HK-2 (cell line): ENCODE results near the gene MED20.

ENCODE experiments used
- DNase-seq: peaks from one replicate; pipeline ENCODE4 v3.0.0-alpha.2; 2018; ENCODE audit not compliant: unreplicated experiment

MED20 gene

GRCh38 chr6:41914343-41914742 lies 6.6 kb downstream of the MED20 start:
- DNase-seq, result no peak

GRCh38 chr6:41909727-41910126 lies 11.2 kb downstream of the MED20 start:
- DNase-seq, result no peak

GRCh38 chr6:41901882-41902519 lies 18.9 kb downstream of the MED20 start:
- DNase-seq, result peak; percentile 13

DNA sequence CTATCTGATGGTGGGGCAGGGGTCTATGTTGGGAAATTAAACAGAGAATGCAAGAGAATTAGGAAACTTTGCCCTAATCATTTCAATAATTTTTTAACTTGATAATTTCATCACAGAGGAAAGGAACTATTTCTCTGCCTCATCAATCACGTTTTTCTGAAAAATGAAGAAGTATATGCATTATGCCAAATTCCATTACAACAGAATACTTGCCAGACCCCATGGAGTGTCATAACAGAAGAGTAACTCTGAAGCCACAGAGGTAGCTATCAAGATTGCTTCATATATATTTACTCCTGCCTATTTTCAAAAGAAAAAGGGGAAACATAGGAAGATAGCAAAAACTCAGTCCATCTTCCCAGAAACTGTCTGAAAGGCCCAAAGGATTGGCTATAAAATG lies 20.1 kb downstream of the MED20 start:
- no peak for DNase-seq

DNA sequence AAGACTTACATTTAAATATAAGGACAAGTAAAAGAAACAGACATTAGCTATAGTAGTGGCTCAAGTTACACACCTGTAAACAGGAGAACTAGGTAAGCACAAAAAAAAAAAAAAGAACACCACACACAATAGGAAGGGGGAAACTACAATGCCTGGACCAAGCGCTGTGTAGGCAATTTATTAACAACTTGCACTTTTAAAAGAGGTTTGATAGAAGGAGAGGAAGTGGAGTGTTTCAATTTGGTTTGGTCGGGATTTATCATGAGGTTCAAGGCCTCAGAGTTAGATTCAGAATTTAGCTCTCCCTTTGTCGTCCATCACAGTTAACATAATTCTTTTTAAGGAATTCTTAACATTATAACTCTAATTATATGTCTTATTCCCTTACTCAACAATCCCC lies 24.7 kb downstream of the MED20 start:
- no peak for DNase-seq

GRCh38 chr6:41895300-41896233 lies 25.4 kb downstream of the MED20 start, which contains the start of gene USP49:
USP49 (minus strand) TSS chr6:41895375; CDS start chr6:41806983, 88,392 bp downstream.
- peak; percentile 89 for DNase-seq

DNA sequence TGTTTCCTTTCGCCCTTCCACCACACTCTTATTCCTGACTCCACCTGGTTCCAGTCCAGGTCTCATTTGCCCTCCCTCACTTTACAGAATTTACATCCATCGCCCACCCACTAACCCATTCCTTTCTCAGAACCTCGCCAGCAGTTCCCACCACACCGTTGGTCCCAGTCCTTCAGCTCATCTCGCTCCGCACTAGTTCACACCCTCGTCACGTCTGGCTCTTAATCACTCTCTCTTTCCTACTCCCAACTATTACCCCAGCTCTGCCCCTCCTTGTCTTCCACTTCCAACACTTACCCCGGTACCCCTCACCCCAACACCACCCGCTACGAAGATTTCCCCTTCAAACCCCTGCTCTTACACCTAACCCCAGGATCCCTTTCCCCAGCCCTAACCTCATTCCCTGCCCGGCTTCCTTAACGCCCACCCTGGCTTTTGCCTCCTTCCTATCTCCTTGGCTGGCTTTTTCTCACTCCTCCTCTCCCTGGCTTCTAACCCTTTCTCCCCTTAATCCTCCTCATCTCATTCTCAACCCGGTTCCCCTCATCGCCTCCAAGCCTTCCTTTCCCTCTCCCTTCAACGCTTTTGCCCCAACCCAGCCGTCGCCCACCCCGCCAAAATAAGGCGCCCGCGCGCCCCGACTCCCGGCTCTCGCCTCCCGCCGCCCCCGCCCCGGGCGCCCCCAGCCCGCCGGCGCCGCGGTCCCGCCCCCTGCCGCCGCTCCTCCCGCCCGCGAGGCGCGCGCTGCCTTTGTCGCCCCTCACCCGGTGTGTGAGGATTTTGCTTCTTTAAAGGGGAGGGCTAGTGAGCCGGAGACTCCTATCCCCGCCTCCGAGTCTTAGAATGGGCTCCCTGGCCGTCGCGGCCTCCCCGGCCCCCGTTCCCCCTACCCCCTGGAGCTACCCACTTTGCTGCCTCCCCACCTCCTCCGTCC lies 26.3 kb downstream of the MED20 start:
- peak; percentile 12 for DNase-seq

DNA sequence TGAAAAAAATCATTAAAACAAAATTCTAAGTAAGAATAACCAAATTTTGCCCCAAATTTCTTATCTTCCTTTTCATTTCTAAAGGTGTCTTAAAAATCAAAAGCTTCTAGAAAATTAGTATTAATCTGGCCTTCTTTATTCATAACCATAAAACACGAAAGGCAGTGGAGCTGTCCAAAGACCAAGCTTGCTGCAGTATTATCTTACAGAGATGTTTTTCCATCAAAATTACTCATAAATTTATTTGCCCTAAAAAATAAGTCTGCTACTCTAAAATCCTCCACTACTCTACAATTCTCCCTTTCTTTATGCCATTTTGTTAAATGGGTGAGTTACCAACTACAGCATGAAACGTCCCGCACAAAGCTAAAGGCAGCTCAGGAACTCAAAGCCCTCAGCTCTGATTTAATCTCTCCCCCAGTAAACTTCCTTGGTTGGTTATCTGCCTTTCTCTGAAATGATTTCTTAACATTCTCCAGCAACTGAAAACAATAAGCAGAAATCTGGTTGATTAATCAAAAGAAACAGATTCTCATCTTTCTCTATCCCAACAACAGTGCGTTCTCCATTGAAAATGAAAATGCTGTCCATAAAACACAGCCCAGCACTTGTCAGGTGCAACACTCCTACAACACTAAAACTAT lies 27.9 kb downstream of the MED20 start:
- DNase-seq, result no peak

DNA sequence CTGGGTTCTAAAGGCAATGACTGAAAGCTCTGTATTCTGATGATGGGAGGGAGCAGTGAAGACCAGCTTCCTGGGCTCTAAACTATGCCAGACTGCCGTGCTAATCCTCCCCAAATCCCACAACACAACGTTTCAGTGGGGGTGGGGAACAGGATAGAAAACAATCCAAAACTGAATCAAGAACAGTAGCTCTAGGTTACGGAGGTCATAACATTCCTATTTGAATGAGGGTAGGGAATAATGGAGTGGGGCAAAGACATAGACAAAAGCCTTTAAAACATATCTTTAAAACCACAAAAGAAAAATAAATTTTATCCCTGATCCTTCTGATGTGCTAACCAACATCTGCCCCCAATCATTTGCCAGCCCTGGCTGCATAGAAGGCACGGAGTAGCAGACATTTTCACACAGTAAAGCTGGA lies 33.6 kb downstream of the MED20 start:
- no peak for DNase-seq

DNA sequence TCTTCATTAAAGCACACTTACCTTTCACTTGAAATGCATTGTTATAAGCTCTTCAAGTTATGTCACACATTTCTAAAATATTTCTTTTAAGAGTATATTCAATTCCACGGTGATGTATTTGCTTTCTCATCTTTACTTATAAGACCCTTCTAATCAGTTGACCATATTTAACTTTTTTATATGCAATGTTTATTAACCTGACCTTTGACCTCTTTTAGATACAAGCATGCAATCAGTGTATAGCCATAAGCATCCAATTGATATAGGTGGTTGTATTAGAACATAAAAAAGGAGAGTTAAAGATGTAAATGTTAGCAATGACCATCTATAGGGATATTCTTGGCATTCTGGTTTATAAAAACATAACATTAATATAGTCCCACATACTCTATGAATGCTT lies 35.0 kb downstream of the MED20 start:
- no peak for DNase-seq

GRCh38 chr6:41884957-41885356 lies 36.0 kb downstream of the MED20 start:
- DNase-seq, result no peak

- DNase-seq, result no peak
Observed at GRCh38 chr6:41881506-41881905, 39.4 kb downstream of the MED20 start.

DNA sequence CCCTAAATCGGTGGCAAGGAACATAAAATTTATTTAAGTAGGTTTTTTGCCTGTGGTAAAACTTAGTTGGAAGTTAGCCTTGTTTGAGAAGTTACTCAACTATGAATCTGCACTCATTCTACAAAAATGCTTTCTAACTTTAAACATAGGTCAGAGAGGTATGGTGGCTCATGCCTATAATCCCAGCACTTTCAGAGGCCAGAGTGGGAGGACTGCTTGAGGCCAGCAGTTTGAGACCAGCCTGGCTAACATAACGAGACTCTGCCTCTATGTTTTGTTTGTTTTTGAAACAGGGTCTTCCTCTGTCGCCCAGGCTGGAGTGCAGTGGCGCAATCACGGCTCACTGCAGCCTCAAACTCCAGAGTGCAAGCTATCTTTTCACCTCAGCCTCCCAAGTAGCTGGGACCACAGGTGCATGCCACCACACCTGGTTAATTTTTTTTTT lies 42.0 kb downstream of the MED20 start:
- no peak for DNase-seq

GRCh38 chr6:41878246-41878645 lies 42.7 kb downstream of the MED20 start:
- DNase-seq, result no peak

GRCh38 chr6:41877051-41877680 lies 43.8 kb downstream of the MED20 start:
- DNase-seq, result no peak

GRCh38 chr6:41874741-41875140 lies 46.2 kb downstream of the MED20 start:
- no peak for DNase-seq

DNA sequence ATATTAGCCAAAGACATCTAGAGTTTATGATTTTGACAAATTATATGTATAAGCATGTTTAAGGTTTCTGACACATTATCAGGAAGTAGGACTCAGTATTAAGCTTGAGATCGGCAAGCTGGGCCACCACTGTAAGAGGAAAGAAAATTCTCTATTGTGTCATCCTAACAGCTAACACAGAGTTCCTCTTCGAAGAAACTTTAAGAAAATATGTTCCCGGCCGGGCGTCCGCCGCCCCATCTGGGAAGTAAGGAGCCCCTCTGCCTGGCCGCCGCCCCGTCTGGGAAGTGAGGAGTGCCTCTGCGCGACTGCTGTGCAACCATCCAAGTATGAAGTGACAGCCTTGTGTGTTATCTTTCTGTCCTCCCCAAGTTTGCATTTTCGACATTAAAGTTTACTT lies 48.8 kb downstream of the MED20 start:
- no peak for DNase-seq

- DNase-seq, result no peak
Observed at GRCh38 chr6:41871691-41872090, 49.2 kb downstream of the MED20 start.

DNA sequence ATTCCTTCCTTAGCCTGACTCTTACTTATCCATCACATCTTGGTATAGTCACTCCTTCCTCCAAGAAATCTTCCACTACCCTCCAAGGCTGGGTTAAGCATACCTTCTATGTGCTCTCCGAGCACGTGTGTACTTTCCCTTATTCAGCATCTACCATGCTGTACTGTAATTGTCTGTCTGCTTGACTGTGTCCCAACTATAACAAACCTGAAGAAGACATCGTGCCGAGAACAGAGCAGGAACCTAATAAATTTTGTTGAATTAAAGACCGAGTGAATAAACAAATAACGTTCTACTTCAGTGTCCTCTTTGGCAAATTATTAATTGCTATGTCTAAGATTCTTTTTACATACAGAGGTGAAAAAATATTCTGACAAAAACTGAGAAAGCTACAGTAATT lies 61.6 kb downstream of the MED20 start:
- no peak for DNase-seq

DNA sequence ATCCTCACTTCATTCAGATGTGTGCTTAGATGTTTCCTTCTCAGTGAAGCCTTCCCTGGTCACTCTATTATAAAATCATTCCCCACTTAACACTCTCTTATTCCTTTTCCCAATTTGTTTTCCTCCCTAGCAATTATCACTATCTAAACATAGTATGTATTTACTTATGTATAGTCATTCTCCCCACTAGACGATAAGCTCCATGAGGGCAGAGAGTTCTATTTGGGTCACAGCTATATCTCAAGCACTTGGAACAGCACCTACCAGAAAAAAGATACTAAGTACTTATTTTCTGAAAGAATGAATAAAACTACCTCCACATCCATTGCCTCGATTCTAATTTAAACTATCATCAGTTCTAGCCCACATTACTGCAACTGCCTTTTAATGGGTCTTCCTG lies 62.2 kb downstream of the MED20 start:
- no peak for DNase-seq
